Keratinocyte (primary cell): Measurements from ENCODE around the gene B4GALT3.

Experiments
- CTCF ChIP-seq, 3 experiments: IDR thresholded peaks in 1 of 3; conservative IDR thresholded peaks in 1 of 3; optimal IDR thresholded peaks in 1 of 3; 2 replicates in 2 of 3; 3 replicates in 1 of 3; pipeline versions ENCODE3 to v1.5.1; 2011; ENCODE audit warnings: low read length in 3 of 3, mild to moderate bottlenecking in 3 of 3, moderate library complexity in 2 of 3, control low read depth in 1 of 3, inconsistent platforms in 1 of 3; ENCODE audit not compliant: insufficient read depth in 2 of 3; ENCODE audit errors: extremely low read depth in 1 of 3
- EZH2 ChIP-seq: IDR thresholded peaks from one replicate; pipeline ENCODE4 v1.6.1; 2012; ENCODE audit warnings: inconsistent platforms, mild to moderate bottlenecking, low read length, moderate library complexity

- TF ChIP-seq CTCF (optimal IDR thresholded peaks at IDR 0.05 in 1 of 3, IDR thresholded peaks at IDR 0.05 in 1 of 3, conservative IDR thresholded peaks at IDR 0.05 in 1 of 3; ENCODE audit: extremely low read depth in 1 of 3, insufficient read depth in 2 of 3, low read length in 3 of 3) (no peak), EZH2 (no peak)
Measured at GRCh38 chr1:161185282-161185682, 8.0 kb upstream of the B4GALT3 start.
